GM23338 (cell line): ENCODE results near the gene SYNPO. TPM values are rescaled to one million over a fixed set of nuclear protein-coding genes. Genes with fewer than 3 reads are reported as not detected.

Experiments used
- ATAC-seq: fragments of 200-7000 bp; cut with Tn5 transposase; 3 replicates; pipeline ENCODE4 v1.9.1; 2020
- DNase-seq: peaks from one replicate; pipeline ENCODE4 v3.0.0-alpha.2; 2015; ENCODE audit warnings: low spot score
- H2AFZ ChIP-seq: fragments of 200-600 bp; sonication (generic); 2 replicates; pipeline ENCODE4 v1.8.0; 2016; ENCODE audit warnings: antibody characterized with exemption, mild to moderate bottlenecking, moderate library complexity
- H3F3A ChIP-seq: fragments of 200-600 bp; sonication (generic); replicated peaks from 2 replicates; pipeline ENCODE4 v1.8.0; 2017; ENCODE audit warnings: antibody characterized with exemption, mixed run types, low read depth
- H3K27ac ChIP-seq: fragments of 200-600 bp; sonication (generic); 2 replicates; pipeline ENCODE4 v1.6.1; 2016; ENCODE audit warnings: low read depth
- H3K27me3 ChIP-seq: fragments of 200-600 bp; sonication (generic); 2 replicates; pipeline ENCODE4 v1.8.0; 2016; ENCODE audit warnings: mild to moderate bottlenecking, mixed run types, moderate library complexity; ENCODE audit not compliant: insufficient read depth
- H3K36me3 ChIP-seq: fragments of 200-600 bp; sonication (generic); 2 replicates; pipeline ENCODE4 v1.8.0; 2016; ENCODE audit warnings: mild to moderate bottlenecking; ENCODE audit not compliant: insufficient read depth
- H3K4me1 ChIP-seq: fragments of 200-600 bp; sonication (generic); 2 replicates; pipeline ENCODE4 v1.8.0; 2016; ENCODE audit warnings: mild to moderate bottlenecking, moderate library complexity; ENCODE audit not compliant: insufficient read depth
- H3K4me2 ChIP-seq: fragments of 200-600 bp; sonication (generic); 2 replicates; pipeline ENCODE4 v1.7.1; 2017; ENCODE audit warnings: mixed run types
- H3K4me3 ChIP-seq: fragments of 200-600 bp; sonication (generic); 2 replicates; pipeline ENCODE4 v1.6.1; 2016; ENCODE audit warnings: mixed run types
- H3K79me2 ChIP-seq: fragments of 200-600 bp; sonication (generic); replicated peaks from 2 replicates; pipeline ENCODE4 v1.8.0; 2017; ENCODE audit warnings: mild to moderate bottlenecking; ENCODE audit not compliant: insufficient read depth
- H3K9me2 ChIP-seq: fragments of 200-600 bp; sonication (generic); 2 replicates; pipeline ENCODE4 v1.8.0; 2017; ENCODE audit not compliant: insufficient read depth
- H4K20me1 ChIP-seq: fragments of 200-600 bp; sonication (generic); replicated peaks from 2 replicates; pipeline ENCODE4 v1.8.0; 2017; ENCODE audit warnings: mild to moderate bottlenecking; ENCODE audit not compliant: insufficient read depth
- H3K27ac Mint-ChIP-seq: 2 replicates; pipeline ENCODE4 v1.8.0; 2020; ENCODE audit warnings: inconsistent platforms, mild to moderate bottlenecking, moderate library complexity, mixed read lengths
- H3K27me3 Mint-ChIP-seq: 3 replicates; pipeline ENCODE4 v1.8.0; 2022; ENCODE audit warnings: low read depth, mild to moderate bottlenecking, moderate library complexity, mixed read lengths, inconsistent platforms; ENCODE audit not compliant: insufficient read depth, poor library complexity
- H3K36me3 Mint-ChIP-seq: 3 replicates; pipeline ENCODE4 v1.8.0; 2021; ENCODE audit warnings: low read depth, mild to moderate bottlenecking, inconsistent platforms, moderate library complexity, mixed read lengths
- H3K4me1 Mint-ChIP-seq: 3 replicates; pipeline ENCODE4 v1.8.0; 2020; ENCODE audit warnings: mild to moderate bottlenecking, inconsistent platforms, mixed read lengths
- H3K4me3 Mint-ChIP-seq: 3 replicates; pipeline ENCODE4 v1.8.0; 2021; ENCODE audit warnings: moderate library complexity, mild to moderate bottlenecking, inconsistent platforms, mixed read lengths
- H3K9me3 Mint-ChIP-seq: 3 replicates; pipeline ENCODE4 v1.8.0; 2020; ENCODE audit warnings: moderate library complexity, mild to moderate bottlenecking, inconsistent platforms, mixed read lengths
- CREB1 ChIP-seq: fragments of 250-450 bp; sonication (Bioruptor Pico); IDR thresholded peaks from 2 replicates; pipeline ENCODE4 v1.5.0; 2020; ENCODE audit warnings: low read depth, mild to moderate bottlenecking, moderate library complexity
- EZH2 ChIP-seq: fragments of 200-600 bp; sonication (generic); IDR thresholded peaks from one replicate; pipeline ENCODE4 v1.8.0; 2017; ENCODE audit warnings: antibody characterized with exemption, mild to moderate bottlenecking, low read depth; ENCODE audit not compliant: unreplicated experiment
- EZH2phosphoT487 ChIP-seq: fragments of 200-600 bp; sonication (generic); IDR thresholded peaks from one replicate; pipeline ENCODE4 v1.8.1; 2018; ENCODE audit warnings: antibody characterized with exemption; ENCODE audit not compliant: unreplicated experiment
- JUNB ChIP-seq: IDR thresholded peaks from one replicate; pipeline ENCODE4 v1.6.1; 2016; ENCODE audit warnings: antibody characterized with exemption; ENCODE audit not compliant: unreplicated experiment
- NANOG ChIP-seq: IDR thresholded peaks from 2 replicates; pipeline ENCODE4 v1.6.1; 2016; ENCODE audit warnings: antibody characterized with exemption, borderline replicate concordance
- POLR2AphosphoS5 ChIP-seq: IDR thresholded peaks from 2 replicates; pipeline ENCODE4 v1.6.1; 2016; ENCODE audit warnings: antibody characterized with exemption, low read depth
- polyA plus RNA-seq: library from polyadenylated mRNA; unstranded; fragments of >200 nt; fragmentation: Nextera tagmentation; extraction: Ambion mirVana; gene quantifications from 2 replicates; pipeline ENCODE4 v1.2.1, GENCODE V29; 2016
- total RNA-seq: library from RNA; depleted of rRNA; stranded (reverse); fragments of >200 nt; shearing (Covaris generic); gene quantifications from 2 replicates; pipeline ENCODE4 v1.2.3, GENCODE V29; 2014
- TF ChIP-seq, protein P1 (sequence below): IDR thresholded peaks from 2 replicates; pipeline ENCODE4 v1.6.1; 2016; ENCODE audit warnings: antibody characterized with exemption
- TF ChIP-seq, protein P2 (sequence below), 2 experiments: fragments of 200-600 bp in 1 of 2; sonication (generic) in 1 of 2; conservative IDR thresholded peaks; 2 replicates each; pipeline versions ENCODE4 v1.5.1 to v1.6.1; 2016 to 2017; ENCODE audit warnings: antibody characterized with exemption in 2 of 2, low read depth in 2 of 2, mild to moderate bottlenecking in 2 of 2, moderate library complexity in 1 of 2
- TF ChIP-seq, protein P3 (sequence below): IDR thresholded peaks from one replicate; pipeline ENCODE4 v1.6.1; 2018; ENCODE audit warnings: antibody characterized with exemption; ENCODE audit not compliant: unreplicated experiment

Gene SYNPO
- total and polyA plus RNA-seq, 2 experiments from 2014 or later, result 0.16 to 1.3 TPM

GRCh38 chr5:150598006-150598405 is 42.5 kb upstream of the SYNPO start:
- H3K27ac Mint-ChIP-seq, result no peak overlapping the region
- DNase-seq (no peak), ATAC-seq (peak; percentile 23)
- H3K27me3 ChIP-seq, result no peaks in the 10 kb centered on the region
- H3K36me3 ChIP-seq, result no peaks in the 10 kb centered on the region
- H3K4me2 ChIP-seq, result no peak overlapping the region
- no peaks in the 10 kb centered on the region for H4K20me1 ChIP-seq
- H2AFZ ChIP-seq, result no peak overlapping the region
- peaks cover 12% of the 10 kb centered on the region for H3K4me1 Mint-ChIP-seq
- H3K4me3 ChIP-seq, result no peak overlapping the region
- TF ChIP-seq JUNB (no peak), EZH2phosphoT487 (no peak)
- TF ChIP-seq, protein P1, sequence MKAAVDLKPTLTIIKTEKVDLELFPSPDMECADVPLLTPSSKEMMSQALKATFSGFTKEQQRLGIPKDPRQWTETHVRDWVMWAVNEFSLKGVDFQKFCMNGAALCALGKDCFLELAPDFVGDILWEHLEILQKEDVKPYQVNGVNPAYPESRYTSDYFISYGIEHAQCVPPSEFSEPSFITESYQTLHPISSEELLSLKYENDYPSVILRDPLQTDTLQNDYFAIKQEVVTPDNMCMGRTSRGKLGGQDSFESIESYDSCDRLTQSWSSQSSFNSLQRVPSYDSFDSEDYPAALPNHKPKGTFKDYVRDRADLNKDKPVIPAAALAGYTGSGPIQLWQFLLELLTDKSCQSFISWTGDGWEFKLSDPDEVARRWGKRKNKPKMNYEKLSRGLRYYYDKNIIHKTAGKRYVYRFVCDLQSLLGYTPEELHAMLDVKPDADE, result no peak
- TF ChIP-seq, protein P2, sequence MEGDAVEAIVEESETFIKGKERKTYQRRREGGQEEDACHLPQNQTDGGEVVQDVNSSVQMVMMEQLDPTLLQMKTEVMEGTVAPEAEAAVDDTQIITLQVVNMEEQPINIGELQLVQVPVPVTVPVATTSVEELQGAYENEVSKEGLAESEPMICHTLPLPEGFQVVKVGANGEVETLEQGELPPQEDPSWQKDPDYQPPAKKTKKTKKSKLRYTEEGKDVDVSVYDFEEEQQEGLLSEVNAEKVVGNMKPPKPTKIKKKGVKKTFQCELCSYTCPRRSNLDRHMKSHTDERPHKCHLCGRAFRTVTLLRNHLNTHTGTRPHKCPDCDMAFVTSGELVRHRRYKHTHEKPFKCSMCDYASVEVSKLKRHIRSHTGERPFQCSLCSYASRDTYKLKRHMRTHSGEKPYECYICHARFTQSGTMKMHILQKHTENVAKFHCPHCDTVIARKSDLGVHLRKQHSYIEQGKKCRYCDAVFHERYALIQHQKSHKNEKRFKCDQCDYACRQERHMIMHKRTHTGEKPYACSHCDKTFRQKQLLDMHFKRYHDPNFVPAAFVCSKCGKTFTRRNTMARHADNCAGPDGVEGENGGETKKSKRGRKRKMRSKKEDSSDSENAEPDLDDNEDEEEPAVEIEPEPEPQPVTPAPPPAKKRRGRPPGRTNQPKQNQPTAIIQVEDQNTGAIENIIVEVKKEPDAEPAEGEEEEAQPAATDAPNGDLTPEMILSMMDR (conservative IDR thresholded peaks at IDR 0.05; ENCODE audit: low read depth in 2 of 2), result 0 out of 4 replicates have a peak, but pooled peaks of 1 of the 2 experiments have one; percentile 1
- no peaks in the 10 kb centered on the region for H3K9me3 Mint-ChIP-seq
- H3K27ac ChIP-seq, result no peak overlapping the region
- no peaks in the 10 kb centered on the region for H3K79me2 ChIP-seq
- no peaks in the 10 kb centered on the region for H3K9me2 ChIP-seq
- H3K36me3 Mint-ChIP-seq, result no peaks in the 10 kb centered on the region
- H3F3A ChIP-seq, result no peaks in the 10 kb centered on the region
- peaks cover 6% of the 10 kb centered on the region for H3K27me3 Mint-ChIP-seq
- H3K4me1 ChIP-seq, result no peaks in the 10 kb centered on the region
- no peak overlapping the region for H3K4me3 Mint-ChIP-seq

DNA sequence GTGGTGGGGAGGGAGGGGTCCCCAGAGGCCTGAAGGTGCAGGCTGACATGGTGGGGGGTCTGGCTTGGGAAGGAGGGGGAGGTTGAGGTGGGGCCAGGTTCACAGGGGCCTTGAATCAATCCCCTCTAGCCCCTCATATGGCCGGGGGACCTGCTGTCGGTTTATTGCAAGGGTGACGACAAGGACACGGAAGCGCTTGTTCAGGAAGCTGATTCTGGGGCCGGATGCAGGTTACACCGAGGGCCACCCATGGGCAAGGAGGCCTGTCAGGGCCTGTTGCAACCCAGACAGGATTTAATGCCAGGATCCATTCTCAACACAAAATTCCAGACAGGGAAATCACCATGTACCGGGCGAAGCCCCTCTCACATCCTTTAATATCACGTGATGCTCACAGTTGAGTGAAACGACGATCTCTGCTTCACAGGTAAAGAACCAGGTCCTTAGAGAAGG is 41.6 kb upstream of the SYNPO start:
- TF ChIP-seq EZH2phosphoT487, result no peak
- no peak for TF ChIP-seq CREB1 (CRISPR knock-in tag)
- TF ChIP-seq JUNB, result no peak
- no peak for TF ChIP-seq POLR2AphosphoS5
- no peak for TF ChIP-seq EZH2
- TF ChIP-seq, protein P2 (conservative IDR thresholded peaks at IDR 0.05; ENCODE audit: low read depth in 2 of 2), result no peak
- TF ChIP-seq, protein P3, sequence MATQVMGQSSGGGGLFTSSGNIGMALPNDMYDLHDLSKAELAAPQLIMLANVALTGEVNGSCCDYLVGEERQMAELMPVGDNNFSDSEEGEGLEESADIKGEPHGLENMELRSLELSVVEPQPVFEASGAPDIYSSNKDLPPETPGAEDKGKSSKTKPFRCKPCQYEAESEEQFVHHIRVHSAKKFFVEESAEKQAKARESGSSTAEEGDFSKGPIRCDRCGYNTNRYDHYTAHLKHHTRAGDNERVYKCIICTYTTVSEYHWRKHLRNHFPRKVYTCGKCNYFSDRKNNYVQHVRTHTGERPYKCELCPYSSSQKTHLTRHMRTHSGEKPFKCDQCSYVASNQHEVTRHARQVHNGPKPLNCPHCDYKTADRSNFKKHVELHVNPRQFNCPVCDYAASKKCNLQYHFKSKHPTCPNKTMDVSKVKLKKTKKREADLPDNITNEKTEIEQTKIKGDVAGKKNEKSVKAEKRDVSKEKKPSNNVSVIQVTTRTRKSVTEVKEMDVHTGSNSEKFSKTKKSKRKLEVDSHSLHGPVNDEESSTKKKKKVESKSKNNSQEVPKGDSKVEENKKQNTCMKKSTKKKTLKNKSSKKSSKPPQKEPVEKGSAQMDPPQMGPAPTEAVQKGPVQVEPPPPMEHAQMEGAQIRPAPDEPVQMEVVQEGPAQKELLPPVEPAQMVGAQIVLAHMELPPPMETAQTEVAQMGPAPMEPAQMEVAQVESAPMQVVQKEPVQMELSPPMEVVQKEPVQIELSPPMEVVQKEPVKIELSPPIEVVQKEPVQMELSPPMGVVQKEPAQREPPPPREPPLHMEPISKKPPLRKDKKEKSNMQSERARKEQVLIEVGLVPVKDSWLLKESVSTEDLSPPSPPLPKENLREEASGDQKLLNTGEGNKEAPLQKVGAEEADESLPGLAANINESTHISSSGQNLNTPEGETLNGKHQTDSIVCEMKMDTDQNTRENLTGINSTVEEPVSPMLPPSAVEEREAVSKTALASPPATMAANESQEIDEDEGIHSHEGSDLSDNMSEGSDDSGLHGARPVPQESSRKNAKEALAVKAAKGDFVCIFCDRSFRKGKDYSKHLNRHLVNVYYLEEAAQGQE, result no peak
- TF ChIP-seq NANOG, result no peak
- peaks cover 12% of the 10 kb centered on the region for H3K4me1 Mint-ChIP-seq
- H3K27ac Mint-ChIP-seq, result no peak overlapping the region
- Histone ChIP-seq H3K79me2 (no peaks in the 10 kb centered on the region), H3K4me3 (no peak overlapping the region), H3F3A (no peaks in the 10 kb centered on the region), H3K36me3 (no peaks in the 10 kb centered on the region), H3K27ac (no peak overlapping the region), H3K4me1 (no peaks in the 10 kb centered on the region), H3K4me2 (no peak overlapping the region), H2AFZ (no peak overlapping the region), H3K27me3 (no peaks in the 10 kb centered on the region), H3K9me2 (no peaks in the 10 kb centered on the region), H4K20me1 (no peaks in the 10 kb centered on the region)
- no peak for ATAC-seq
- DNase-seq, result no peak
- H3K4me3 Mint-ChIP-seq, result no peak overlapping the region
- H3K9me3 Mint-ChIP-seq, result no peaks in the 10 kb centered on the region
- H3K36me3 Mint-ChIP-seq, result no peaks in the 10 kb centered on the region
- H3K27me3 Mint-ChIP-seq, result peaks cover 2% of the 10 kb centered on the region
